ENCODE data around the gene CRELD1. TPM values are rescaled to one million over a fixed set of nuclear protein-coding genes. Genes with fewer than 3 reads are reported as not detected.

CRELD1 gene
- total and polyA plus RNA-seq, 2 of the 13 experiments (the other 11 are each of a cell fraction or from before 2014, with no cell fraction given): 27.1 to 61.9 TPM

- Histone ChIP-seq H3K4me3 (replicated peaks in 1 of 3; ENCODE audit: insufficient read depth in 1 of 3, low read depth in 2 of 3, low read length in 3 of 3) (no peak overlapping the region), H2AFZ (ENCODE audit: low read length) (no peak overlapping the region), H3K79me2 (ENCODE audit: insufficient read depth, low read length) (peaks cover 3% of the 10 kb centered on the region), H3K4me1 (ENCODE audit: insufficient read depth, low read length) (peaks cover 49% of the 10 kb centered on the region), H3K36me3 (replicated peaks in 1 of 2; ENCODE audit: control insufficient read depth in 1 of 2, insufficient read depth in 2 of 2, low read length in 2 of 2) (no peaks in the 10 kb centered on the region; a peak in 2 of 5 replicates), H3K27ac (ENCODE audit: extremely low read length, insufficient read depth, low read length) (no peak overlapping the region), H3K9ac (ENCODE audit: insufficient read depth, low read depth, low read length) (no peak overlapping the region), H3K4me2 (ENCODE audit: low read depth, low read length) (no peak overlapping the region), H3K27me3 (ENCODE audit: control insufficient read depth in 1 of 2, insufficient read depth in 2 of 2, low read length in 2 of 2) (no peaks in the 10 kb centered on the region), H3K9me3 (ENCODE audit: low read length) (no peaks in the 10 kb centered on the region), H4K20me1 (ENCODE audit: insufficient read depth, low read length) (no peaks in the 10 kb centered on the region)
- no peak for FAIRE-seq
- intact Hi-C loops (cut with micrococcal nuclease; ENCODE audit: unreplicated experiment): no loop called here
- no peak for ATAC-seq
- BruUV-seq (replicated peaks): no TSS peak
- ChIA-PET POLR2A (no interaction called here), CTCF (ENCODE audit: low intra/inter-chr PET ratio, low total read pairs) (no interaction called here)
- 86% methylated on average over 10 of the region's 10 CpGs for WGBS (ENCODE audit: low lambda C conversion rate)
- no peak for DNase-seq (ENCODE audit: low spot score)
- in situ Hi-C loops (cut with HindIII; ENCODE audit: extremely low pct_ligation_motif_present, low pct_unique_long_range_greater_than_20kb): no loop called here
- TF ChIP-seq ZNF768 (CRISPR knock-in tag; IDR thresholded peaks at IDR 0.05) (peak; percentile 99), CEBPZ (IDR thresholded peaks at IDR 0.05; ENCODE audit: low read length) (no peak), UBTF (CRISPR knock-in tag; IDR thresholded peaks at IDR 0.05) (no peak), ZBTB7A (CRISPR knock-in tag; IDR thresholded peaks at IDR 0.05) (no peak), ZFP36 (IDR thresholded peaks at IDR 0.05; ENCODE audit: borderline replicate concordance, low read depth, low read length, partially characterized antibody) (peak; percentile 17), NR2F6 (IDR thresholded peaks at IDR 0.05) (no peak), NR2F6 (CRISPR knock-in tag; IDR thresholded peaks at IDR 0.05) (no peak), KAT2B (IDR thresholded peaks at IDR 0.05; ENCODE audit: borderline replicate concordance, low read depth, low read length) (no peak), ZGPAT (CRISPR knock-in tag; IDR thresholded peaks at IDR 0.05) (no peak), ZMYM3 (CRISPR knock-in tag; IDR thresholded peaks at IDR 0.05) (peak; percentile 79)
These were observed 17.9 kb downstream of the CRELD1 start for GRCh38 chr3:9951598-9951961.
